IMR-90 (cell line): ENCODE data around the gene GNAS-AS1. TPM values are rescaled to one million over a fixed set of nuclear protein-coding genes. Genes with fewer than 3 reads are reported as not detected.

ENCODE experiments used
- ATAC-seq: fragments of 200-7000 bp; cut with Tn5 transposase; 2 replicates; pipeline ENCODE4 v1.9.1; 2020; ENCODE audit warnings: low read depth, mild to moderate bottlenecking, moderate library complexity
- BruUV-seq: library from RNA; stranded (reverse); fragments of 400-500 nt; replicated peaks from 2 replicates; lab custom pipeline; 2021; lab: Mats Ljungman, UMichigan
- CTCF ChIA-PET: fragments of 300-600 bp; formaldehyde crosslinking; extraction: SDS; loops from one replicate; lab custom pipeline; 2021; ENCODE audit warnings: antibody characterized with exemption; lab: Yijun Ruan, JAX
- POLR2A ChIA-PET: fragments of 300-600 bp; sonication (Branson Sonifier 250); formaldehyde crosslinking; loops from one replicate; lab custom pipeline; 2022; ENCODE audit warnings: antibody characterized with exemption; ENCODE audit not compliant: unreplicated experiment; lab: Charles Lee
- DNase-seq: peaks from one replicate; pipeline ENCODE4 v3.0.0; 2013
- H2AFZ ChIP-seq: replicated peaks from 2 replicates; pipeline ENCODE3; 2013; ENCODE audit warnings: low read length, mild to moderate bottlenecking; ENCODE audit not compliant: poor library complexity
- H2AK5ac ChIP-seq: 2 replicates; pipeline ENCODE4 v1.6.1; 2013; ENCODE audit warnings: low read depth, low read length, inconsistent platforms
- H2AK9ac ChIP-seq: replicated peaks from 2 replicates; pipeline ENCODE3; 2013; ENCODE audit warnings: mild to moderate bottlenecking, low read depth, low read length, moderate library complexity; ENCODE audit not compliant: poor library complexity
- H2BK120ac ChIP-seq: 2 replicates; pipeline ENCODE4 v1.6.1; 2013; ENCODE audit warnings: low read depth, low read length, inconsistent platforms
- H2BK15ac ChIP-seq: 3 replicates; pipeline ENCODE4 v1.6.1; 2013; ENCODE audit warnings: low read depth, low read length, inconsistent platforms
- H2BK20ac ChIP-seq: 2 replicates; pipeline ENCODE4 v1.6.1; 2013; ENCODE audit warnings: low read depth, mild to moderate bottlenecking, inconsistent platforms, low read length, moderate library complexity
- H2BK5ac ChIP-seq: 2 replicates; pipeline ENCODE4 v1.6.1; 2013; ENCODE audit warnings: mild to moderate bottlenecking, low read depth, low read length, inconsistent platforms; ENCODE audit not compliant: poor library complexity, severe bottlenecking
- H3K14ac ChIP-seq: replicated peaks from 2 replicates; pipeline ENCODE4 v1.6.1; 2013; ENCODE audit warnings: low read depth, low read length, inconsistent platforms
- H3K18ac ChIP-seq: 2 replicates; pipeline ENCODE4 v1.6.1; 2013; ENCODE audit warnings: low read depth, low read length, control low read depth
- H3K23ac ChIP-seq: 2 replicates; pipeline ENCODE4 v1.6.1; 2013; ENCODE audit warnings: low read depth, low read length, inconsistent platforms
- H3K27ac ChIP-seq: 2 replicates; pipeline ENCODE4 v1.5.1; 2013; ENCODE audit warnings: mild to moderate bottlenecking, control low read depth, low read length; ENCODE audit not compliant: insufficient read depth
- H3K27me3 ChIP-seq: 2 replicates; pipeline ENCODE4 v1.6.1; 2013; ENCODE audit warnings: low read length; ENCODE audit not compliant: control insufficient read depth, insufficient read depth
- H3K36me3 ChIP-seq: 2 replicates; pipeline ENCODE4 v1.6.1; 2013; ENCODE audit warnings: low read length, mixed read lengths; ENCODE audit not compliant: control insufficient read depth, insufficient read depth
- H3K4ac ChIP-seq: 2 replicates; pipeline ENCODE4 v1.6.1; 2013; ENCODE audit warnings: low read depth, low read length, inconsistent platforms
- H3K4me1 ChIP-seq: 2 replicates; pipeline ENCODE4 v1.6.1; 2013; ENCODE audit warnings: low read length, mixed read lengths; ENCODE audit not compliant: control insufficient read depth, insufficient read depth
- H3K4me2 ChIP-seq: 2 replicates; pipeline ENCODE4 v1.6.1; 2013; ENCODE audit warnings: low read depth, mild to moderate bottlenecking, control low read depth, low read length, moderate library complexity
- H3K4me3 ChIP-seq: 2 replicates; pipeline ENCODE4 v1.5.1; 2013; ENCODE audit warnings: low read depth, mild to moderate bottlenecking, control low read depth, low read length, moderate library complexity; ENCODE audit not compliant: insufficient read depth
- H3K56ac ChIP-seq: 2 replicates; pipeline ENCODE4 v1.6.1; 2013; ENCODE audit warnings: low read length, inconsistent platforms; ENCODE audit not compliant: insufficient read depth; ENCODE audit errors: extremely low read depth
- H3K79me1 ChIP-seq, 2 experiments: 2 replicates each; pipeline ENCODE4 v1.6.1; 2013; ENCODE audit warnings: low read length in 2 of 2, inconsistent platforms in 1 of 2, low read depth in 1 of 2
- H3K9ac ChIP-seq: 2 replicates; pipeline ENCODE4 v1.6.1; 2013; ENCODE audit warnings: low read depth, low read length, control low read depth
- H3K9me1 ChIP-seq: 2 replicates; pipeline ENCODE4 v1.6.1; 2013; ENCODE audit warnings: low read length, inconsistent platforms; ENCODE audit not compliant: insufficient read depth
- H3K9me3 ChIP-seq: 2 replicates; pipeline ENCODE4 v1.6.1; 2013; ENCODE audit warnings: low read length; ENCODE audit not compliant: control insufficient read depth, insufficient read depth
- H4K20me1 ChIP-seq: 2 replicates; pipeline ENCODE4 v1.6.1; 2013; ENCODE audit warnings: low read length, inconsistent platforms; ENCODE audit not compliant: insufficient read depth
- H4K5ac ChIP-seq: 2 replicates; pipeline ENCODE4 v1.6.1; 2013; ENCODE audit warnings: mild to moderate bottlenecking, low read depth, low read length, control low read depth
- H4K8ac ChIP-seq, 2 experiments: 2 replicates each; pipeline ENCODE4 v1.6.1; 2013; ENCODE audit warnings: low read depth in 2 of 2, low read length in 2 of 2, control low read depth in 1 of 2, inconsistent platforms in 1 of 2
- H4K91ac ChIP-seq: 2 replicates; pipeline ENCODE4 v1.6.1; 2013; ENCODE audit warnings: low read depth, low read length, inconsistent platforms; ENCODE audit not compliant: insufficient read depth
- CEBPB ChIP-seq: IDR thresholded peaks from 2 replicates; pipeline ENCODE4 v1.6.1; 2012; ENCODE audit warnings: low read depth, low read length, improper control_type of control experiment
- ELK1 ChIP-seq: fragments of 150-350 bp; IDR thresholded peaks from 2 replicates; pipeline ENCODE4 v1.6.1; 2016; ENCODE audit warnings: low read depth, mild to moderate bottlenecking, low read length, moderate library complexity, borderline replicate concordance
- FOS ChIP-seq: fragments of 150-350 bp; IDR thresholded peaks from 2 replicates; pipeline ENCODE4 v1.6.1; 2016; ENCODE audit warnings: low read depth, low read length
- MAZ ChIP-seq: IDR thresholded peaks from 2 replicates; pipeline ENCODE4 v1.6.1; 2012; ENCODE audit warnings: low read depth, mild to moderate bottlenecking, low read length, improper control_type of control experiment, moderate library complexity, borderline replicate concordance
- MXI1 ChIP-seq: IDR thresholded peaks from 2 replicates; pipeline ENCODE4 v1.6.1; 2012; ENCODE audit warnings: low read depth, mild to moderate bottlenecking, low read length, moderate library complexity, borderline replicate concordance
- POLR2A ChIP-seq: IDR thresholded peaks from 2 replicates; pipeline ENCODE4 v1.6.1; 2012; ENCODE audit warnings: mild to moderate bottlenecking, low read depth, low read length
- RFX5 ChIP-seq: IDR thresholded peaks from 2 replicates; pipeline ENCODE4 v1.8.0; 2012; ENCODE audit warnings: low read depth, mild to moderate bottlenecking, low read length, moderate library complexity
- WGBS, 2 experiments: methylation state at CpG; one replicate each; pipeline versions ENCODE4 v1.1.5 to v1.1.7; 2013; ENCODE audit warnings: missing lambda C conversion rate in 2 of 2; ENCODE audit not compliant: insufficient read length in 1 of 2; ENCODE audit errors: extremely low coverage in 2 of 2; 5-methylcytosine and 5-hydroxymethylcytosine counted together
- dilution Hi-C: fragments of 300-500 bp; cut with HindIII; formaldehyde crosslinking; loops from one replicate; pipeline ENCODE4 v1.14.3; 2018; ENCODE audit warnings: low sequenced_read_pairs; ENCODE audit not compliant: unreplicated experiment
- in situ Hi-C: fragments of 300-500 bp; cut with MboI; formaldehyde crosslinking; loops from 3 replicates; pipeline ENCODE4 v1.14.3; 2019; ENCODE audit warnings: low sequenced_read_pairs, inconsistent platforms, mixed read lengths
- intact Hi-C: fragments of 100-400 bp; cut with micrococcal nuclease; formaldehyde crosslinking; loops from 2 replicates; pipeline ENCODE4 v1.10.0; 2022
- polyA plus RNA-seq, 3 experiments: library from polyadenylated mRNA; depleted of rRNA; stranded (reverse); fragments of >200 nt; gene quantifications; 2 replicates each; pipeline ENCODE4 v1.2.3, GENCODE V29; 2012; ENCODE audit warnings: low replicate concordance in 1 of 3
- total RNA-seq: library from RNA; depleted of rRNA; stranded (reverse); fragments of >200 nt; gene quantifications from 2 replicates; pipeline ENCODE4 v1.2.3, GENCODE V29; 2012

The GNAS-AS1 gene
- total and polyA plus RNA-seq, 2 of the 4 experiments (the other 2 are of a cell fraction): 0.54 to 0.60 TPM

- POLR2A ChIA-PET: no interaction called here
- ATAC-seq (no peak), DNase-seq (no peak)
- no peak overlapping the region for H4K5ac ChIP-seq
- H4K91ac ChIP-seq: no peak overlapping the region
- H3K9me3 ChIP-seq: no peaks in the 10 kb centered on the region
- intact Hi-C loops (no loop called here), dilution Hi-C loops (no loop called here), in situ Hi-C loops (no loop called here)
- H2BK120ac ChIP-seq: no peak overlapping the region
- H3K9me1 ChIP-seq: no peaks in the 10 kb centered on the region; the same call in 1 of the 2 replicates
- no peak overlapping the region for H2BK5ac ChIP-seq
- no peak overlapping the region for H3K23ac ChIP-seq
- no peak overlapping the region for H2AFZ ChIP-seq
- no peak overlapping the region for H2AK9ac ChIP-seq
- no peak overlapping the region for H3K18ac ChIP-seq
- H3K4ac ChIP-seq: no peak overlapping the region
- no peaks in the 10 kb centered on the region for H4K20me1 ChIP-seq
- H2BK15ac ChIP-seq: no peak overlapping the region
- H3K4me2 ChIP-seq: no peak overlapping the region
- H4K8ac ChIP-seq: no peak overlapping the region
- H3K4me1 ChIP-seq: no peaks in the 10 kb centered on the region
- no peak overlapping the region for H2AK5ac ChIP-seq
- WGBS, 2 experiments: no CpG with 5 or more reads among the region's 3 CpGs
- H3K27me3 ChIP-seq: peaks cover 41% of the 10 kb centered on the region
- CTCF ChIA-PET: no interaction called here
- H3K4me3 ChIP-seq: no peak overlapping the region
- H3K79me1 ChIP-seq: no peaks in the 10 kb centered on the region
- H3K14ac ChIP-seq: no peak overlapping the region
- no peak overlapping the region for H2BK20ac ChIP-seq
- TF ChIP-seq MXI1 (no peak), MAZ (no peak), RFX5 (no peak), ELK1 (no peak), FOS (no peak), CEBPB (no peak), POLR2A (no peak)
- no peaks in the 10 kb centered on the region for H3K36me3 ChIP-seq
- BruUV-seq: no TSS peak
- H3K56ac ChIP-seq: no peak overlapping the region
- no peak overlapping the region for H3K9ac ChIP-seq
- H3K27ac ChIP-seq: no peak overlapping the region
Measured at GRCh38 chr20:58776109-58776508, 74.6 kb downstream of the GNAS-AS1 start.
